ENCODE data around the gene TENM3. TPM values are rescaled to one million over a fixed set of nuclear protein-coding genes. Genes with fewer than 3 reads are reported as not detected.
A peak's percentile ranks its signal among the peaks of the same experiment; 100 is the strongest.

The TENM3 gene
- total RNA-seq, 4 donors from 2014 or later: 0.18 to 9.4 (median 1.5) TPM

- peaks cover 0 to 10% of the 10 kb centered on the region in 2 donors for H3K27me3 ChIP-seq
- no peak for TF ChIP-seq POLR2A (IDR thresholded peaks at IDR 0.05)
- no peak for TF ChIP-seq CTCF (IDR thresholded peaks at IDR 0.05)
- H3K4me3 ChIP-seq: peak overlapping the region; percentile 32 to 62 (median 50)
- no peaks in the 10 kb centered on the region for H3K9me3 ChIP-seq
- peaks cover 0 to 10% (median 4%) of the 10 kb centered on the region in 4 donors for H3K4me1 ChIP-seq
- DNase-seq: peak; percentile 28 to 81 (median 77)
- H3K27ac ChIP-seq: peak overlapping the region in 2 of 4 donors; percentile 42 to 59
- H3K36me3 ChIP-seq: no peaks in the 10 kb centered on the region
Observed at GRCh38 chr4:182448281-182449151, 205.3 kb downstream of the TENM3 start.

GRCh38 chr4:182449186-182449929 is 206.2 kb downstream of the TENM3 start:
- Histone ChIP-seq H3K9me3 (no peaks in the 10 kb centered on the region), H3K4me1 (peaks cover 0 to 10% (median 4%) of the 10 kb centered on the region in 4 donors), H3K36me3 (no peaks in the 10 kb centered on the region), H3K27me3 (peaks cover 0 to 10% of the 10 kb centered on the region in 2 donors), H3K27ac (peak overlapping the region in 1 of 4 donors; percentile 59), H3K4me3 (peak overlapping the region; percentile 32 to 62 (median 50))
- DNase-seq: no peak
- TF ChIP-seq CTCF (IDR thresholded peaks at IDR 0.05): no peak
- TF ChIP-seq POLR2A (IDR thresholded peaks at IDR 0.05): no peak

- DNase-seq: no peak
- peak overlapping the region in 1 of 4 donors; percentile 62 for H3K4me3 ChIP-seq
- no peak for TF ChIP-seq CTCF (IDR thresholded peaks at IDR 0.05)
- TF ChIP-seq POLR2A (IDR thresholded peaks at IDR 0.05): no peak
- H3K4me1 ChIP-seq: peaks cover 0 to 10% (median 4%) of the 10 kb centered on the region in 4 donors
- H3K9me3 ChIP-seq: no peaks in the 10 kb centered on the region
- no peak overlapping the region for H3K27ac ChIP-seq
- peaks cover 0 to 10% of the 10 kb centered on the region in 2 donors for H3K27me3 ChIP-seq
- no peaks in the 10 kb centered on the region for H3K36me3 ChIP-seq
Observed at GRCh38 chr4:182449930-182450439, 206.8 kb downstream of the TENM3 start.

- H3K9me3 ChIP-seq: no peaks in the 10 kb centered on the region
- no peaks in the 10 kb centered on the region for H3K36me3 ChIP-seq
- DNase-seq: no peak
- H3K27ac ChIP-seq: no peak overlapping the region
- no peak for TF ChIP-seq CTCF (IDR thresholded peaks at IDR 0.05)
- no peak for TF ChIP-seq POLR2A (IDR thresholded peaks at IDR 0.05)
- peaks cover 0 to 10% (median 4%) of the 10 kb centered on the region in 4 donors for H3K4me1 ChIP-seq
- H3K27me3 ChIP-seq: peaks cover 0 to 10% of the 10 kb centered on the region in 2 donors
- no peak overlapping the region for H3K4me3 ChIP-seq
Observed at GRCh38 chr4:182451441-182451840, 208.2 kb downstream of the TENM3 start.

GRCh38 chr4:182453830-182454229 is 210.6 kb downstream of the TENM3 start:
- no peaks in the 10 kb centered on the region for H3K36me3 ChIP-seq
- DNase-seq: no peak
- H3K27ac ChIP-seq: no peak overlapping the region
- H3K27me3 ChIP-seq: no peaks in the 10 kb centered on the region
- H3K9me3 ChIP-seq: no peaks in the 10 kb centered on the region
- no peak overlapping the region for H3K4me3 ChIP-seq
- H3K4me1 ChIP-seq: peaks cover 0 to 10% (median 0%) of the 10 kb centered on the region in 4 donors
- TF ChIP-seq POLR2A (IDR thresholded peaks at IDR 0.05) (no peak), CTCF (IDR thresholded peaks at IDR 0.05) (no peak)

Data from Peyer's patch (tissue), 4 donors.